Fibroblast of skin of abdomen (primary cell): ENCODE measurements around the gene IFI30.
"Not testable (repeated sequence)": the region's sequence is repeated elsewhere in the genome, so short reads cannot be mapped to it uniquely, and the experiment has no call there.

Experiments used
- DNase-seq: peaks from one replicate; pipeline ENCODE4 v3.0.0-alpha.2; 2013

The IFI30 gene

DNA sequence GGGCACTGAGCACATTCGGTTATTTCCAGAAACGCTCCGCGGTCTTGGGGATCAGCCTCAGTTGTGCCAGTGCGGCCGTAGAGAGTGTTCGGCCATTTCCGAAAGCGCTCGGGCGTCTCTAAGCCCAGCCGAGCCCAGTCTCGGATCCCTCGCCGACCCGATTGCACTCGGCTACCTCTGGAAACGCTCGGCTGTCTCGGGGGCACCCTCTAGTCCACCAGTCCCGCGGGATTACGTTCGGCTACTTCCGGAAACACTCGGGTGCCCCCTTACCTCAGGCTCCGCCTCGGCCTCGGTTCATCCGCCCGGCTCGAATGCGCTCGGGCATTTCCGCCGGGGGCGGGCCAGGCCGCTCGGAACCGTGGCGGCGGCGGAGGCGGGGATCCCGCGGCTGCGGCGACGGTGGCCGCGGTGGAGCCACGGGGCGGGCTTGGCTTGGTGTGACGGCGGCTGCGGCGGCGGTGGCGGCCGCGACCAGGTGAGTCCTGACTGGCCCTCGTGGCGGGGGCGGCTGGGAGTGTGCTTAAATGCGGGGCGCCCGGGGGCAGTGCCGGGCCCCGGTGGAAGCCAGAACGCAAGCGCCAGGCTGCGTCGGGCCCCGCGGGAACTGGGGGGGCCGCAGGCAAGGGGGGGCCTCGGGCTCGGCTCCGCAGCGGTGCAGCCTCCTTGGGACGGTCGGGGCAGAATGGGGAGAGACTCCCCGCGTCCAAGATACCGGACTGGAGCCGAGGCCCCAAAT lies 20.6 kb upstream of the IFI30 start, which contains the start of gene PIK3R2:
PIK3R2 (plus strand) TSS at position 347 of the 739 bp plus-strand sequence. CDS start 2,717 bp downstream, outside the sequence.
- DNase-seq, result peak; percentile 99

DNA sequence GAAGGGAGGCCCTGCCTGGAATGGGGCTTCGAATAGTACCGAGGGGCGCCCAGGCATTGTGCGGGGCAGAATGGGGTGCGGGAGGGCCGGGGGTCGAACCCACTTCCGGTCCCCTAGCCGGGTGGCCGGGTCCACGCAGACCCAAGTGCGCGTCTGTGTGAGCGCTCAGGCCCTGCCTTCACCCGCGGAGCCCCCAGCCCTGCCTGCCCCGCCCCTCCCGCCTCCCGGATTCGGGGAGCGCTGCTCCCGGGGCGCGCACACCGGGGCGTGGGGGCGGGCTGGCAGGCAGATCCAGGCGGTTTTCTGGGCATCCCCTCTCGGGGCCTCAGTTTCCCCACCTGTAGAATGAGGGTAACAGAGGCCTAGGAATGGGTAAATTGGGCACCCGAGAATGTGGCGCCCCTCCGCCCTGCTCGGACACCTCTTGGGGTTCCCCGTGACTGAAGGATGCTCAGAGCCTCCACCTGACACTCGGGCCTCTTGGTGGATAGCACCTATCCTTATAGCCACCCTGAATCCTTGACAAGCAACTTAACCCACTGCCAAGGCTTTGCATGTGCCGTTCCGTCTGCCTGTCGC lies 20.0 kb upstream of the IFI30 start:
- no peak for DNase-seq

GRCh38 chr19:18155095-18156087 lies 18.2 kb upstream of the IFI30 start:
- no peak for DNase-seq

DNA sequence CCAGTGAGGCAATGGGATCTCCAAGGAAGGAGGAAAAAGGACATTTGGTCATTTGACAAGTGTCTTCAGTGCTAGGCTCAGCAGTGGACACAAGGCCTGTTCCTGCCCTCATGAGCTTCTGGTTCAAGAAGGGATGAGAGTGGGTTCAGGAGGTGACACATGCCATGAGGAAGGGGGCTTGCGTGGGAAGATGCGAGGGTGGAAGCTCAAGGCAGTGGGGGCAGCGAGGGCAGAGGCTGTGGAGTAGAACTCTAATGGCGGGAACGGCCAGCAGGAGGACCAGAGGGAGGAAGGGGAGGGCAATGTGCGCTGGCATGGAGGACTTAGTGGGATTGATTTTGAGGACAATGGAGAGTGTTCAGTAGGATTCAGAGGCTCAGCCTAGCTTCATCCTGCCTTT lies 17.3 kb upstream of the IFI30 start:
- DNase-seq, result no peak

- peak; percentile 73 for DNase-seq
Measured at GRCh38 chr19:18156841-18157464, 16.7 kb upstream of the IFI30 start.

- no peak for DNase-seq
Measured at GRCh38 chr19:18157465-18158063, 16.0 kb upstream of the IFI30 start.

DNA sequence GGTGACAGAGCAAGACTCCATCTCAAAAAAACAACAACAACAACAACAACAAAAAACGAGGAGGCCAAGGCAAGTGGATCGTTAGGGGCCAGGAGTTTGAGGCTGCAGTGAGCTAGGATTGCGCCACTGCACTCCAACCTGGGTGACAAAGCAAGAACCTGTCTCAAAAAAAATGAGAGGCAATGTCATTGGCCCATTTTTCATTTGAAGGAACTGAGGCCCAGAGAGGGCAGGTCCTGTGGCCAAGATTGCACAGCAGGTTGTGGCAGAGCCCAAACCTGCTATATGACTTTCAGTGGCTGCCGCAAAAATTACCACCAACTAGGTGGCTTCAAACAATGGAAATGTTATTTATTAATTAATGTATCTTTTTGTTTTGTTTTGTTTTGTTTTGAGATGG lies 15.1 kb upstream of the IFI30 start:
- no peak for DNase-seq

DNA sequence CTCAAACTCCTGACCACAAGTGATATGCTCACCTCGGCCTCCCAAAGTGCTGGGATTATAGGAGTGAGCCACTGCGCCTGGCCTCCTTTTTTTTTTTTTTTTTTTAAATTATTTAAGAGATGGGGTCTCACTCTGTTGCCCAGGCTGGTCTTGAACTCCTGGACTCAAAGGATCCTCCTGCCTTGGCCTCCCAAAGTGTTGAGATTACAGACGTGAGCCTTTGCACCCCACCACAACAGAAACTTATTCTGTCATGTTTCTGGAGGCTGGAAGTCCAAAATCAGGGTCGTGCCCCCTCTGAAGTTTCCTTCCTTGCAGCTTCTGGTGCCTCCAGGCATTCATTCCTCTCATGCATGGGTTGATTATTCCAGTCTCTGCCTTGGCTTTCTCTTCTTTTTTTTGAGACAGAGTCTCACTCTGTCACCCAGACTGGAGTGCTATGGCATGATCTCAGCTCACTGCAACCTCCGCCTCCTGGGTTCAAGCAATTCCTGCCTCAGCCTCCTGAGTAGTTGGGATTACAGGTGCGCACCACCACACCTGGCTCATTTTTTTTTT lies 14.5 kb upstream of the IFI30 start:
- not testable (repeated sequence) for DNase-seq

DNA sequence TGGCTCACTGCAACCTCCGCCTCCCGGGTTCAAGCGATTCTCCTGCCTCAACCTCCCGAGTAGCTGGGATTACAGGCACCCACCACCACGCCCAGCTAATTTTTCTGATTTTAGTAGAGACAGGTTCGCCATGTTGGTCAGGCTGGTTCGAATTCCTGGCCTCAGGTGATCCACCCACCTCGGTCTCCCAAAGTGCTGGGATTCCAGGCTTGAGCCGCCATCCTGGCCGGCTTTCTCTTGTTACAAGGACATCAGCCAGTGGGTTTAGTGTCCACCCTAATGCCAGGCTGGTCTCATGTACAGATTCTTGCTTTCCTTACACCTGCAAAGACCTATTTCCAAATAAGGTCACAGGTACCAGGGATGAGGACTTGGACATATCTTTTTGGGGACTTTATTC lies 13.8 kb upstream of the IFI30 start:
- DNase-seq, result no peak

GRCh38 chr19:18160493-18160970 lies 13.1 kb upstream of the IFI30 start:
- DNase-seq, result no peak

DNA sequence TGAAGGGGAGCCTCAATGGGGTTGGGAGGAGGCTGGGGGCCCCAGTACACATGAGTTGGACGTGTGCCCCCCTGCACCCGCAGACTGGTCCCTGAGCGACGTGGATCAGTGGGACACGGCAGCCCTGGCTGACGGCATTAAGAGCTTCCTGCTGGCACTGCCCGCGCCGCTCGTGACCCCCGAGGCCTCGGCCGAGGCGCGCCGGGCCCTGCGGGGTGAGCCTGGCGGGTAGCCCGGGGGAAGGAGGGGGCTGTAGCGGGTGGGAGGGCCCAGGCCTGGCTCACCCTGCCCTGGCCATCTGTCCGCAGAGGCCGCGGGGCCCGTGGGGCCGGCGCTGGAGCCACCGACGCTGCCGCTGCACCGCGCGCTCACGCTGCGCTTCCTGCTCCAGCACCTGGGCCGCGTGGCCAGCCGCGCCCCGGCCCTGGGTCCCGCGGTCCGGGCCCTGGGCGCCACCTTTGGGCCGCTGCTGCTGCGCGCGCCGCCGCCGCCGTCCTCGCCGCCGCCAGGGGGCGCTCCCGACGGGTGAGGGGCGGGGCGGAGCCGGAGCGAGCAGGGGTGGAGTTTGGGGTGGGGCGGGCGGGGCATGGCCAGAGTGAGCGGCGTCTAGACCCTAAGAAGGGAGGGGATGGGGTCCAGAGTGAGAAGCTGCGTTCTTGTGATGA lies 12.5 kb upstream of the IFI30 start:
- DNase-seq, result peak; percentile 54

- no peak for DNase-seq
Measured at GRCh38 chr19:18161636-18162002, 12.0 kb upstream of the IFI30 start.

- no peak for DNase-seq
Measured at GRCh38 chr19:18164072-18164471, 9.5 kb upstream of the IFI30 start.

- DNase-seq, result no peak
Measured at GRCh38 chr19:18165794-18166544, 7.6 kb upstream of the IFI30 start.

DNA sequence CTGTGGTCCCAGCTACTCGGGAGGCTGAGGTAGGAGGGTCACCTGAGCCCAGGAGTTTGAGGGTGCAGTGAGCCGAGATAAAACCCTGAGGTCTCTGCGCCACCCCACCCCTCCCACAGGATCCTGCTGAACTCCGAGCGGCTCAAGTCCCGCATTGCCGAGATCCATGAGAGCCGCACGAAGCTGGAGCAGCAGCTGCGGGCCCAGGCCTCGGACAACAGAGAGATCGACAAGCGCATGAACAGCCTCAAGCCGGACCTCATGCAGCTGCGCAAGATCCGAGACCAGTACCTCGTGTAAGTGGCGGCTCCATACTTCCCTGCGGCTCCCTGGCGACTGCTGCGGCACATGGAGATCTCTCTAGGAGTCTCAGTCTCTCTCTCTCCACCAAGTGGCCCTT lies 6.6 kb upstream of the IFI30 start:
- DNase-seq, result no peak

DNA sequence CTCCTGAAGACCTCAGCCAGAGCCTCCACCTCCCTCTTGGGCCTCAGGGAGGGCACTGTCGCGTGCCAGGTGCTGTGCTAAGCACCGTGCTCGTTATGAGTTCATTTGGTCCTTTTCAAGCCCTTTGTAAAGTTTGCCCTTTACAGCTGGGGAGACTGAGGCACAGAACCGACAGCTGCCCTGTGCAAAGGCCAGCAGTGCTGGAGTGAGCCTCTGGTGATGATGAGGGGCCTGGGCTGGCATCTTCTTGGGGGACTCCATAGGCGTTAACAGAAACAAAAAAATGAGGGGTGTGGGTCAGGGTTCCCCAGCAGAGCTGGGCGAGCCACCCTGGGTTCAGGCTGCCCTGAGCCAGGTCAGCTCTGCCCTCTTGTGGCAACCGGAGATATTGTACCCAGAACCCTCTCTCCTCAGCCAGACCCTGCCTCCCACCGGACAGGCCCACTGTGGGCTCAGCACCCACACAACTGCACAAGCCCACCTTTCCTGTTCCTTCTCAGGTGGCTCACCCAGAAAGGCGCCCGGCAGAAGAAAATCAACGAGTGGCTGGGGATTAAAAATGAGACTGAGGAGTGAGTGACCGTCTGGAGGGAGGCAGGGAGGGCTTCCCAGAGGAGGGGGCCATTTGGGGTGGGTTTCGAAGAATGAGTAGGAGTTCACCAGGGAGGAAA lies 5.5 kb upstream of the IFI30 start:
- DNase-seq, result no peak

GRCh38 chr19:18168673-18169381 lies 4.8 kb upstream of the IFI30 start:
- DNase-seq, result no peak

- DNase-seq, result no peak
Measured at GRCh38 chr19:18170714-18171255, 2.8 kb upstream of the IFI30 start.
